Fibroblast of villous mesenchyme (primary cell): Measurements from ENCODE around the gene FDCSP. TPM values are rescaled to one million over a fixed set of nuclear protein-coding genes. Genes with fewer than 3 reads are reported as not detected.

Source experiments
- DNase-seq: peaks from one replicate; pipeline ENCODE4 v3.0.0-alpha.2; 2010; ENCODE audit warnings: low read depth
- H3K4me3 ChIP-seq: 2 replicates; pipeline ENCODE4 v1.5.1; 2011; ENCODE audit warnings: low read depth, mild to moderate bottlenecking, low read length
- CTCF ChIP-seq: IDR thresholded peaks from 2 replicates; pipeline ENCODE4 v1.5.1; 2012; ENCODE audit warnings: low read depth, mild to moderate bottlenecking, low read length; ENCODE audit not compliant: insufficient read depth
- total RNA-seq: library from RNA; depleted of rRNA; stranded (reverse); fragments of >200 nt; gene quantifications from 2 replicates; pipeline ENCODE4 v1.2.3, GENCODE V29; 2012

Gene FDCSP
- total RNA-seq = not detected in 2 replicates

- no peak for TF ChIP-seq CTCF
- no peak for DNase-seq
Measured at GRCh38 chr4:70225824-70226223, at the start of gene FDCSP. Gene FDCSP, plus strand, starts transcription at chr4:70226124. Its CDS starts 5,071 bp downstream, at chr4:70231195.

GRCh38 chr4:70177090-70177489 lies 48.8 kb upstream of the FDCSP start:
- DNase-seq = no peak
- H3K4me3 ChIP-seq = no peak overlapping the region
- no peak for TF ChIP-seq CTCF

More at GRCh38 chr4:70225824-70226223, at the start of gene FDCSP:
- H3K4me3 ChIP-seq = no peak within 1 kb of the TSS

- no peak overlapping the region for H3K4me3 ChIP-seq
- no peak for DNase-seq
- no peak for TF ChIP-seq CTCF
Measured at GRCh38 chr4:70178075-70178660, 47.8 kb upstream of the FDCSP start.

- no peak overlapping the region for H3K4me3 ChIP-seq
- DNase-seq = no peak
- TF ChIP-seq CTCF = no peak
Measured at GRCh38 chr4:70179811-70180210, 46.1 kb upstream of the FDCSP start.

GRCh38 chr4:70181864-70182263 lies 44.1 kb upstream of the FDCSP start:
- H3K4me3 ChIP-seq = no peak overlapping the region
- no peak for TF ChIP-seq CTCF

GRCh38 chr4:70182517-70183167 lies 43.3 kb upstream of the FDCSP start:
- H3K4me3 ChIP-seq = no peak overlapping the region
- DNase-seq = no peak
- no peak for TF ChIP-seq CTCF

More at GRCh38 chr4:70181864-70182263, 44.1 kb upstream of the FDCSP start:
- no peak for DNase-seq
